ENCODE results near the gene IAH1.

Gene IAH1

GRCh38 chr2:9473308-9473984 lies 905 bp upstream of the IAH1 start:
- Histone ChIP-seq H3K27ac (ENCODE audit: low read depth, low read length) (peak overlapping the region; percentile 64), H3K9me2 (replicated peaks; ENCODE audit: control insufficient read depth, low read length) (no peaks in the 10 kb centered on the region), H3K36me3 (ENCODE audit: control insufficient read depth, low read length) (peaks cover 74% of the 10 kb centered on the region), H3K4me2 (ENCODE audit: low read length) (peak overlapping the region; percentile 95), H3K79me2 (ENCODE audit: control insufficient read depth, low read length) (peaks cover 49% of the 10 kb centered on the region), H3K9me3 (ENCODE audit: control insufficient read depth, insufficient read depth, low read length) (no peaks in the 10 kb centered on the region), H4K20me1 (ENCODE audit: control insufficient read depth, insufficient read depth, low read depth, low read length) (no peaks in the 10 kb centered on the region), H3F3A (ENCODE audit: control insufficient read depth, insufficient read depth) (peaks cover 20% of the 10 kb centered on the region), H3K27me3 (ENCODE audit: control insufficient read depth, low read length) (no peaks in the 10 kb centered on the region), H3K4me1 (ENCODE audit: control insufficient read depth, low read length) (peaks cover 58% of the 10 kb centered on the region), H3K4me3 (ENCODE audit: low read length) (peak overlapping the region; percentile 97)
- TF ChIP-seq EZH2phosphoT487 (IDR thresholded peaks at IDR 0.05; ENCODE audit: borderline replicate concordance, low read length): no peak
- peak; percentile 18 for TF ChIP-seq CTCF (IDR thresholded peaks at IDR 0.05; ENCODE audit: low read depth, low read length, poor library complexity, severe bottlenecking)

DNA sequence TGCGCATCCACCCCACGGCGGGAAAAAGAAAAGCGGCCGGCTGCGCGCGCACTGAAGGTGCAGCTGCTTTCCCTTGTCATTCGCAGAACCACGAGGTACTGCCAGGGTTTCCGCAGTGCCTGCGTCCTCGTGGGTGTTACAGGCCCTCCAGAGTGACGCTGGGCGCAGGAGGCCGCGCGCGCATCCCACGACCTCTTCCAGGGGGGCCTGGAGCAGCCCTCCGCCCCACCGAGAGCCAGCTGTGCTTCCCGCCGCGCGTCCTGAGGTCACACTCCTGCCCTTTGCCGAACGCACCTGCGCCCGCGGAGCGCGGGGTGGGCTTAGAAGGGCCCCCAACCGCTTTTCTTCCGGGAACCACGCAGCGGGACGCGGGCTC lies 378 bp upstream of the IAH1 start:
- TF ChIP-seq CTCF (IDR thresholded peaks at IDR 0.05; ENCODE audit: low read depth, low read length, poor library complexity, severe bottlenecking): no peak
- no peak for TF ChIP-seq EZH2phosphoT487 (IDR thresholded peaks at IDR 0.05; ENCODE audit: borderline replicate concordance, low read length)
- peak overlapping the region; percentile 95 for H3K4me2 ChIP-seq (ENCODE audit: low read length)

DNA sequence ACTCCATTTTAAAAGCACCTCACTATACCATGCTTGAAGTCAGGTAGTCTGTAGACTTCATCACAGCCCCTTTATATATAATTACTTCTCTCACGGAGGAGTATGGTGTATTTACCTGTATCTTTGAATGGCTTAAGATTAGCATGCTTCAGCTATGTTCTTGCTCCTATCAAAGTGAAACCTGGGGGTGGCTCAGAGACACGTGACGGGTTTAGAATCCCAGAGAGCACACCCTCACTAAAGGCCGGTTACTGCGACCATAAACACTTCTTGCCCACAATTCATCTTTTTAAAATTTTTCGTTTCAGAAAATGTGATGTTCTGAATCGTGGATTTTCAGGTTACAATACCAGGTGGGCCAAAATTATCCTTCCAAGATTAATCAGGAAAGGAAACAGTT lies 3.6 kb downstream of the IAH1 start:
- no peaks in the 10 kb centered on the region for H4K20me1 ChIP-seq (ENCODE audit: control insufficient read depth, insufficient read depth, low read depth, low read length)
- peaks cover 71% of the 10 kb centered on the region for H3K4me1 ChIP-seq (ENCODE audit: control insufficient read depth, low read length)
- H3K9me2 ChIP-seq (replicated peaks; ENCODE audit: control insufficient read depth, low read length): no peaks in the 10 kb centered on the region
- H3K4me3 ChIP-seq (ENCODE audit: low read length): no peak overlapping the region
- TF ChIP-seq CTCF (IDR thresholded peaks at IDR 0.05; ENCODE audit: low read depth, low read length, poor library complexity, severe bottlenecking) (no peak), EZH2phosphoT487 (IDR thresholded peaks at IDR 0.05; ENCODE audit: borderline replicate concordance, low read length) (no peak)
- peaks cover 27% of the 10 kb centered on the region for H3F3A ChIP-seq (ENCODE audit: control insufficient read depth, insufficient read depth)
- no peaks in the 10 kb centered on the region for H3K9me3 ChIP-seq (ENCODE audit: control insufficient read depth, insufficient read depth, low read length)
- H3K4me2 ChIP-seq (ENCODE audit: low read length): peak overlapping the region; percentile 24; the same call in 1 of the 2 replicates
- H3K27me3 ChIP-seq (ENCODE audit: control insufficient read depth, low read length): no peaks in the 10 kb centered on the region
- H3K79me2 ChIP-seq (ENCODE audit: control insufficient read depth, low read length): peaks cover 62% of the 10 kb centered on the region
- H3K36me3 ChIP-seq (ENCODE audit: control insufficient read depth, low read length): peaks cover 81% of the 10 kb centered on the region
- H3K27ac ChIP-seq (ENCODE audit: low read depth, low read length): no peak overlapping the region

More for the DNA sequence above, 378 bp upstream of the IAH1 start:
- peaks cover 63% of the 10 kb centered on the region for H3K4me1 ChIP-seq (ENCODE audit: control insufficient read depth, low read length)
- no peaks in the 10 kb centered on the region for H3K27me3 ChIP-seq (ENCODE audit: control insufficient read depth, low read length)
- peak overlapping the region; percentile 64 for H3K27ac ChIP-seq (ENCODE audit: low read depth, low read length)
- H3K9me3 ChIP-seq (ENCODE audit: control insufficient read depth, insufficient read depth, low read length): no peaks in the 10 kb centered on the region
- peak overlapping the region; percentile 97 for H3K4me3 ChIP-seq (ENCODE audit: low read length)
- H4K20me1 ChIP-seq (ENCODE audit: control insufficient read depth, insufficient read depth, low read depth, low read length): no peaks in the 10 kb centered on the region
- peaks cover 75% of the 10 kb centered on the region for H3K36me3 ChIP-seq (ENCODE audit: control insufficient read depth, low read length)
- peaks cover 25% of the 10 kb centered on the region for H3F3A ChIP-seq (ENCODE audit: control insufficient read depth, insufficient read depth)
- peaks cover 54% of the 10 kb centered on the region for H3K79me2 ChIP-seq (ENCODE audit: control insufficient read depth, low read length)
- H3K9me2 ChIP-seq (replicated peaks; ENCODE audit: control insufficient read depth, low read length): no peaks in the 10 kb centered on the region
